Measurements from ENCODE around the gene CAMK4.
"Not testable (repeated sequence)": the region's sequence is repeated elsewhere in the genome, so short reads cannot be mapped to it uniquely, and the experiment has no call there.

CAMK4 gene

DNA sequence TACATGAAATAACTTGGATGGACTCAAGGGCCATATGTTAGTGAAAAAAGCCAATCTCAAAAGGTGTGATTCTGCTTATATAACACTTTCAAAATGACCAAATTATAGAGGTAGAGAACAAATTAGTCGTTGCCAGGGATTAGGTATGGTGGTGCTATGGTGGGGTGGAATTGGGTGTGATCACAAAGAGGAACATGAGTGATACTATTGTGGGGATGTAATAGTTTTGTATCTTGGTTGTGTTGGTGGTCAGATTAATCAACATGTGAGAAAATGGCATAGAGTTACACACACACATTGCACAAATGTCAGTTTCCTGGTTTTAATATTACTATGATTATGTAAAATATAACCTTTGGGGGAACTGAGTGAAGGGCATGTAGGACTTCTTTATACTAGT lies 31.9 kb downstream of the CAMK4 start:
- H3K4me3 ChIP-seq (ENCODE audit: low read depth, low read length) = no peak overlapping the region

DNA sequence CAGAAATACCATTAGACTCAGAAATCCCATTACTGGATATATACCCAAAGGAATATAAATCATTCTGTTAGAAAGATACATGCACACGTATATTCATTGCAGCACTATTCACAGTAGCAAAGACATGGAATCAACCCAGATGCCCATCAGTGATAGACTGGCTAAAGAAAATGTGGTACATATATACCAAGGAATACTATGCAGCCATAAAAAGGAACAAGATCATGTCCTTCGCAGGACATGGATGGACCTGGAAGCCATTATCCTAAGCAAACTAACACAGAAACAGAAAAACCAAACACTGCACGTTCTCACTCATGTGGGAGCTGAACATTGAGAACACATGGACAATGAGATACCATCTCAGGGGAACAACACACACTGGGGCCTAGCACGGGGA lies 33.4 kb downstream of the CAMK4 start:
- H3K4me3 ChIP-seq (ENCODE audit: low read depth, low read length) = not testable (repeated sequence)

DNA sequence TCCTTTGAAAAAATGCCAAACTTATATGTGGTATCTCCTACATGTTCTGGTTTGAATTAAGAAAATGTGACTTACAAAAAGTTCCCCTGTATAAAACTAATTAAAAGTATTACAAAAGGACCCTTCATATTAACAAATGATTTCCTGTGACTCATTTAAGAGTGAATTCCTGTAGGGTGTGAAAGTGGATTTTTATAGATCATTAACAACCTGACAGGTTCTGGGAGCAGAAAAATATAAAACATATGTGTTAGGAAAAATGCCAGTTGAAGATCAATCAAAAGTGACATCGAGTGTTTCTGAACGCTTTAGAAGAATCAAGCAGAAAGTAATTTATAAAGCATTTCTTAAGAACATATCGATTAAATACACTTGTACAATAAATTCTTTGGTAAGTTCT lies 35.5 kb downstream of the CAMK4 start:
- H3K4me3 ChIP-seq (ENCODE audit: low read depth, low read length) = no peak overlapping the region

DNA sequence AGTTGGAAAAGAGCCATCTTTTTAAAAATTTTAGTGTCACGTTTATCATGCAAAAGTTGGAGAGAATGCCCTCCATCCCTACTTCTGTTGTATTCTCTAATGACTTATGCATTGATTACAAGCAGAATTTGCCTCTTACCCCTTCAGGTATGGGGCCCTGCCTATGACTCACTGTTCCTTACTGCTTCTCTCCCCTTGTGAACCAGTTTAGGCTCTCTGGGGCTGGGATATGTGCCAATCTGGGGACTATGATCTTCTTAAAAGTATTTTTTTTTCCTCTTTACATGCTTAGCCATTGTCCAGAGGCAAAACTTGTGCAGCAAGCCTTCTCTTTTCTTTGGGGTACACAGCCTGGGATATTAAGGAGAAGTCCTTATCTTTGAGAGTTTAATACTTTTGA lies 37.4 kb downstream of the CAMK4 start:
- H3K4me3 ChIP-seq (ENCODE audit: low read depth, low read length) = no peak overlapping the region

DNA sequence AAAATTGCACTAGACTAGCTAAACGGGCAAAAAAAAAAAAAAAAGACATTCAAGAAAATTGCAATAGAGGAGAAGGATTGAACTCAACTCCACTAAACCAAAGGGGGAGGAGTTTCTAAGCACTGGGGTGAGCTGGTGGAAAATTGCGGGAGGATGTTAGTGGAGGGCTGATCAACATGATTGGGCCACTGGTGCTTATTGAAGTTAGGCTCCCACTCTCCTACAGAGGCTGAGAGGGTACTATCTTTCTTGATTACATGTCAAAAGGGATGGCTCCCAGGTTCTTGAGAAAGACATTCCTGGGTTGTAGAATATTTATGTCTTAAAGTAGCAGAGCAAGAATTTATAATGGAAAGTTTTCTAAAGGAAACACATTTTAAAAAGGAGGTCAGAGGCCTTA lies 38.0 kb downstream of the CAMK4 start:
- H3K4me3 ChIP-seq (ENCODE audit: low read depth, low read length) = no peak overlapping the region

- no peak overlapping the region for H3K4me3 ChIP-seq (ENCODE audit: low read depth, low read length)
These were observed 38.6 kb downstream of the CAMK4 start for GRCh38 chr5:111262815-111263214.

DNA sequence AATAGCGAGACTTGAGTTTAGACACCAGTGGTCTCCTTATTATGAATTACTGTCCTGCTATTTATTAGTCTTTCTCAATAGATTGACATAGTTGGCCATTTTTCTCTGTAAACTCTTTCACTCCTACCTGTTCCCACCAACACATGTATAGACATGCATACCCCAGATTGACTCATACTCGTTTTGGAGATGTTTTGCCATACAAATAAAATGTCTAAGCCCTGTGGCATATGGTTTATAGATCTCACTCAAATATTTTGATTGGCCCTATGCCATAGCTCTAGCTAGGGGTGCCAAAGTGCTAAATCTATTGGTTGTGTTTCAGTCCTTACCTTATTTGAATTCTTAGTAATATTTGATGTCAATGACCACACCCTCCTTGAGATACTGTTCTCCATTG lies 42.3 kb downstream of the CAMK4 start:
- H3K4me3 ChIP-seq (ENCODE audit: low read depth, low read length) = no peak overlapping the region

DNA sequence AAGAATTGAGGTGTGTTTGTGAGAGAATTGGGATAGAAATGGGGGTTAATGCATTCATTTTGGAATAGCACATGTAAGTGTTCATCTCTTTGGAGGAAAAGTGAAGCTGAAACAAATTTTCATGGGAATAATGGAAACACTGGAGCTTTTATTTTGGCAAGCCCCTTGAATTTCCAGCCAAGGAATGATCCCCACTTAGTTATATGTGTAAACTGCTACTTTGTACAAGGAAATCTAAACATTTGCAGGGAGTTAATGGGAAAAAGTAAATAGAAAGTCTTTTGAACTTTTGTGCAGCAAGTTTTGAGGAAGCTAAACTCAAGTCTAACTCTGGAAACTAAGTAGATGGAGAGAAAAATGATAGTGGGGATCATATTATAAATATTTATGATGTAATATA lies 44.1 kb downstream of the CAMK4 start:
- H3K4me3 ChIP-seq (ENCODE audit: low read depth, low read length) = no peak overlapping the region

DNA sequence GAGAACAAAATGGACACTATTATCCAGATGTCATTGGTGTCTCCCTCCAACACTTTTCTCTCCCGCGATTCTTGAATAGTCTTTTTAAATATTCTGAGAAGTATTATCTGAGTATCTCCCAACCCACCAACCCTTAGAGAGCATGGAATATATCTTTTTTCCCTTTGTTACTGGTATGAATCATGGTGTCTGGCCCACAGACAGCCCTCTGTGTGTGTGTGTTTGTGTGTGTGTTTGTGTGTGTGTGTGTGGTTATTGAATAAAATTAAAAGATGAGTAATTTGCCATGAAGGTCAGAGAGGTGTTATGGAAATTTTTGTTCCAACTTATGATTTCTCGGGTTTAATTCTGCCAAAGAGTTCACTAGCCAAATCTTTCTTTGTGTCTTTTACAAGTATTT lies 47.7 kb downstream of the CAMK4 start:
- no peak overlapping the region for H3K4me3 ChIP-seq (ENCODE audit: low read depth, low read length)

- no peak overlapping the region for H3K4me3 ChIP-seq (ENCODE audit: low read depth, low read length)
These were observed 52.9 kb downstream of the CAMK4 start for GRCh38 chr5:111277061-111277460.

DNA sequence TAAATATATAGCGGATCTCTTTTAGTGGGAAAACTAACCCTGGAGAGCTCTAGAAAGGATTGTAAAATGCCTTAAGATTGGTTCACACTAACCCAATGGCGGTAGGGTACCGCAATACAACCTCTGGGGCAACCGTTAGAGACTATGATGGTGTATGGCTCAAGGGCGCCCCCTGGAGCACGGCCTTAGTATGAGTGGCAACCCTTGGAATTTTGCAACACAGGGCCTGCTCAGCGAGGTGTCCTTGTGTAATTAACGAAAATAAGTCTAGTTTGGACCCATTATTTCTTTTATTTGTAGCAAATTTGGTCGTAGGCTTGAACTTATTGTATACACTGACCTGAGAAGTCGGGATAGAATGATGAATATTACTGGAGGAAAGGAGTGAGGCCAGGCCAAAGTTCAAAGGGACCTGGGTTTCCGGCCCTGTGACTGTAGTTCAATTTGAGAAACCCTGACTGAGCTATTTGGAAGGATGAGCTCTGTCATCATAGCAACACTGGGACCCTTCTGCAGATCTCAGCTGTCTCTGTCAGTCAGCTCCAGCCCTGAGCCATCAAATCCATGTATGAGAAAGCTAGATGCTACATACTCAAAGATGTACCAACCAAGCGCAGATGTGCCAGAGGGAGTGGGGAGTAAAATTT lies 54.8 kb downstream of the CAMK4 start:
- H3K4me3 ChIP-seq (ENCODE audit: low read depth, low read length) = no peak overlapping the region

- no peak overlapping the region for H3K4me3 ChIP-seq (ENCODE audit: low read depth, low read length)
These were observed 56.2 kb downstream of the CAMK4 start for GRCh38 chr5:111280282-111280951.

DNA sequence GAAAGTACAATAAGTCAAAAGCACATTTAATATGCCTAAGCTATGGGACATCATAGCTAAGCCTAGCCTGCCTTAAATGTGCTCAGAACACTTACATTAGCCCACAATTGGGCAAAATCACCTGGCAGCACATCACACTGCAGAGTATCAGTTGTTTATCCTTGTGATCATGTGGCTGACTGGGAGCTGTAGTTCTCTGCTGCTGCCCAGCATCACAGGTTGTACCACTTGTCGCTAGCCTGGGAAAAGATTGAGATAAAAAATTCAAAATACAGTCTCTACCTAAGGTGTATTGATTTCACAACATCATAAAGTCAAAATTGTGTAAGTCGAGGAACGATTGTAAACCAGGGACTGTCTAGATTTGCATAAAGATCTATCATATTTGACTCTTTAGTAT lies 58.6 kb downstream of the CAMK4 start:
- H3K4me3 ChIP-seq (ENCODE audit: low read depth, low read length) = no peak overlapping the region

DNA sequence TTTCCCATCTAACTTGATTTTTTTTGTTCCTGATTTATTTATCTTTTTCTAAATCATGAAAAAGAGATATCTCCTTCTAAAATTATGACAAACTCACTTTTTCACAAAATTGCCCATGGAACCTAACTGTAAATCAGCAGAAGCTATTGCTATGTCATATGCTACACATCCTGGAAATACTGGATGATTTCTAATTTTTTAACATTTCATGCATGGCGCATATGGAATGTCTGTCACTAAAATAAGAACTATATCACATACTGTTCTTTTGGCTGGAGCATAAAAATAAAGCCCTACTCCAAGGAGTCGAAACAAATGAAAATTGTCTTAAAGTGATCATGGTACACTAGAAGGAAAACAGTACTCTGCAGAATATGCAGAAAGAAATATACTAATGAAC lies 60.6 kb downstream of the CAMK4 start:
- no peak overlapping the region for H3K4me3 ChIP-seq (ENCODE audit: low read depth, low read length)

DNA sequence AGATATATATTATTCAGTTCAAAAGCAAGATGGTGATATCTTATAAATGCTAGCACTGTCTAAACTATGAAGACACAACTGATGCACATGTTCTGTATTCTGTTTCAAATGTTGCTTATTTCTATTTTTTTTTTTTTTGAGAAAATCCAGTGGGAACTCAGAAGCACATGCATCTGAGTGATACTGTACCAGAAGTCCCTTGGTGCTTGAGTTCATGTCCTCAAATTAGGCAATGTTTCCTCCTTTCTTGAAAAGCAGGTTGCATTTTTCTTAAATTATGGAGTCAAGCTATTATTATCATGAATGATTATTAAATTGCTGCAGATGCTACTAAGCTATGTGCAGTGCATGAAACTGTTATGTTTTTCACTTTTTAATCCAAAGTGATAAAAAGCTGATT lies 70.4 kb downstream of the CAMK4 start:
- no peak overlapping the region for H3K4me3 ChIP-seq (ENCODE audit: low read depth, low read length)

GRCh38 chr5:111295649-111296048 lies 71.5 kb downstream of the CAMK4 start:
- H3K4me3 ChIP-seq (ENCODE audit: low read depth, low read length) = no peak overlapping the region

- no peak overlapping the region for H3K4me3 ChIP-seq (ENCODE audit: low read depth, low read length)
These were observed 72.4 kb downstream of the CAMK4 start for GRCh38 chr5:111296570-111296969.

DNA sequence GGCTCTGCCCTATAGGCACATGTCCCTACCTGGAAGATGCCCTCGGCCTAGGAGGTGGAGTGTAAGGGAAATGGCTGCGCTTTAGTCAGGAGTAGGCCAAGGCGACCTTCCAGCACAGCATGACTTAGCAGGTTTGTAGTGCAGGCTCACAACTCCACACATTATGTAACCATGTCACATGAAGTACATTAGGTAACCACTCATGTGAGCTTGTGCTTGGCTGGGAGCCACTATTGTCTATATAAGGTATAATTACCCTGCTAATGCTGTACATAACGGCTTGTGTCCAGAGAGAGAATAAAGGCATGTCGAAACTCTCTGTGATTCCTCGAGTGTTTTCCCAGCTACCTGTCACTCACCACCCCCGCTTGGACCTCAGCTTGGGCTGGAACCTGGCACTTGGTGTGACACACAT lies 74.9 kb downstream of the CAMK4 start:
- no peak overlapping the region for H3K4me3 ChIP-seq (ENCODE audit: low read depth, low read length)

DNA sequence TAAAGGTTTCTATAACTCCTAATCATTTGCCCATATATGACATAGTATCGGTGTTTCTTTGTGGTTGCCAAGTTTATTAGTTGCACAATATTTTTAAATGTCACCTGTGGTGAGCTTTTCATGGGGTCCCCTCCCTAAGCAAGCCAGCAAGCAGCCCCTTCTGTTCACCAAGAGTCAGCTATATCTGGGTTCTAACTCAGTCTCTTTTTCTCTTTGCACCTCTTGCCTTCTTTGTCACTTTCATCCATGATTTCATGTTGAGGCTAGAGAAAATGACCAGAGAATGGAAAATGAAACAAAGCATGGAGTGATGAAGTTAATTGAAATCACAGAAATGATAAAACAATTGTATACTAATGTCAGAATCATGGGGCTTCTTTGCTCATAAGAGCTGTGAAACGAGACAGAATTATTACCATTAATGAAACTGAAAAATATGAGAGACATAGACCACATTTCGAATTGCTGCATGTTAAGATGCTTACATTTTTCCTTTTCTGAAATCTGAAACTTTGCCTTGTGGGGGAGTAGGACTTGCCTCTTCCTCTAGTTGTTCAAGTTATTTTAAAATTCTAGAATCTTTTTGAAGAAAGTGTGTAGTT lies 75.7 kb downstream of the CAMK4 start:
- H3K4me3 ChIP-seq (ENCODE audit: low read depth, low read length) = no peak overlapping the region

- no peak overlapping the region for H3K4me3 ChIP-seq (ENCODE audit: low read depth, low read length)
These were observed 77.1 kb downstream of the CAMK4 start for GRCh38 chr5:111301264-111301663.

- H3K4me3 ChIP-seq (ENCODE audit: low read depth, low read length) = not testable (repeated sequence)
These were observed 77.9 kb downstream of the CAMK4 start for GRCh38 chr5:111302043-111302442.

DNA sequence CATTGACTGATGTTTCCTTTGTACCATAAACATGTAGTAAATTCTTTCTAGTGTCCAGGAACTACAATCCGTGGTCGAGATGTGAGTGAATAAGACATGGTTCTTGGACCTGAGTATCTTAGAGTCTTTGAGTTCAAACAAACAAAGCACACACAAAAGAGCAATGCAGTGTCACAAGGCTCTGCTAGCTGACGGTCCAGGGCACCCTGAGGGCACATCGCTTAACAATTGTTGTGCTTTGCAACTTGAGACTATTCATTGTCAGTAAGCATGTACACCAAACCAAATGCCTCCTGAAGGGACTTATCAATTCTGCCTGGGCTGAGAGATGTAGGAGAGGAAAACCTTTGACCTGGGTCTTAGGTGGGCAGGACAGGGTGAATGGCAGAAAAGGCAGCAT lies 84.8 kb downstream of the CAMK4 start:
- no peak overlapping the region for H3K4me3 ChIP-seq (ENCODE audit: low read depth, low read length)

- H3K4me3 ChIP-seq (ENCODE audit: low read depth, low read length) = no peak overlapping the region
These were observed 85.2 kb downstream of the CAMK4 start for GRCh38 chr5:111309384-111309783.

Data from iPS-11a (cell line).